HCT116 (cell line): ENCODE data around the gene CCDC70. TPM values are rescaled to one million over a fixed set of nuclear protein-coding genes. Genes with fewer than 3 reads are reported as not detected.
"Not testable (repeated sequence)": the region's sequence is repeated elsewhere in the genome, so short reads cannot be mapped to it uniquely, and the experiment has no call there.

Experiments used
- ATAC-seq: fragments of 200-7000 bp; cut with Tn5 transposase; 2 replicates; pipeline ENCODE4 v1.9.1; 2020; ENCODE audit warnings: mild to moderate bottlenecking, moderate library complexity
- BruUV-seq: library from RNA; stranded (reverse); fragments of 400-500 nt; replicated peaks from 2 replicates; lab custom pipeline; 2021; lab: Mats Ljungman, UMichigan
- CTCF ChIA-PET: fragments of 300-600 bp; sonication (Branson Sonifier 250); formaldehyde crosslinking; loops from one replicate; lab custom pipeline; 2021; ENCODE audit warnings: antibody characterized with exemption; lab: Charles Lee
- POLR2A ChIA-PET: fragments of 300-600, 350-600 bp; sonication (Branson Sonifier 250); formaldehyde crosslinking; loops from one replicate; lab custom pipeline; 2021; ENCODE audit warnings: antibody characterized with exemption; lab: Charles Lee
- RAD21 ChIA-PET, 2 experiments: fragments of 300-600 bp; sonication (Branson Sonifier 250); formaldehyde crosslinking; loops; one replicate each; lab custom pipeline; 2023; ENCODE audit warnings: low total read pairs in 2 of 2; ENCODE audit not compliant: uncharacterized antibody in 2 of 2, unreplicated experiment in 2 of 2, low non-redundant PET in 1 of 2; lab: Charles Lee
- DNase-seq: peaks from one replicate; pipeline ENCODE4 v3.0.0-alpha.2; 2010; ENCODE audit warnings: low read depth, low spot score
- H2AFZ ChIP-seq: fragments of 200-600 bp; shearing (Covaris generic), sonication (generic); 2 replicates; pipeline ENCODE4 v1.6.1; 2017; ENCODE audit warnings: low read depth, mixed run types, mixed read lengths, antibody characterized with exemption, low read length; ENCODE audit not compliant: poor library complexity, severe bottlenecking
- H3K27ac ChIP-seq: 2 replicates; pipeline ENCODE4 v1.5.1; 2012; ENCODE audit warnings: low read depth, low read length
- H3K27me3 ChIP-seq: fragments of 200-600 bp; sonication (generic); 2 replicates; pipeline ENCODE4 v1.6.1; 2016; ENCODE audit warnings: mixed run types, low read length, mixed read lengths; ENCODE audit not compliant: insufficient read depth
- H3K36me3 ChIP-seq, 2 experiments: fragments of 200-500 bp in 1 of 2; fragments of 200-600 bp in 1 of 2; sonication (Bioruptor generic) in 1 of 2; sonication (generic) in 1 of 2; 2 replicates each; pipeline versions ENCODE4 v1.5.1 to v1.6.1; 2014 to 2016; ENCODE audit warnings: low read length in 2 of 2, inconsistent platforms in 1 of 2, mixed read lengths in 1 of 2, mixed run types in 1 of 2; ENCODE audit not compliant: insufficient read depth in 2 of 2, control insufficient read depth in 1 of 2
- H3K4me1 ChIP-seq, 2 experiments: fragments of 200-600 bp in 1 of 2; sonication (generic) in 1 of 2; 2 replicates each; pipeline versions ENCODE4 v1.5.1 to v1.6.1; 2012 to 2017; ENCODE audit warnings: low read length in 2 of 2, inconsistent platforms in 1 of 2, mild to moderate bottlenecking in 1 of 2, mixed read lengths in 1 of 2, mixed run types in 1 of 2, moderate library complexity in 1 of 2; ENCODE audit not compliant: insufficient read depth in 2 of 2, control insufficient read depth in 1 of 2
- H3K4me2 ChIP-seq: fragments of 200-600 bp; sonication (generic); 2 replicates; pipeline ENCODE4 v1.6.1; 2017; ENCODE audit warnings: mixed run types, low read length, mixed read lengths
- H3K4me3 ChIP-seq, 2 experiments: fragments of 200-600 bp in 1 of 2; sonication (generic) in 1 of 2; replicated peaks in 1 of 2; 2 replicates each; pipeline ENCODE4 v1.5.1; 2011 to 2016; ENCODE audit warnings: low read length in 2 of 2, control low read depth in 1 of 2, low read depth in 1 of 2, mild to moderate bottlenecking in 1 of 2, mixed read lengths in 1 of 2, mixed run types in 1 of 2
- H3K79me2 ChIP-seq: fragments of 200-600 bp; sonication (generic); 2 replicates; pipeline ENCODE4 v1.6.1; 2017; ENCODE audit warnings: mild to moderate bottlenecking, mixed run types, low read length, moderate library complexity, mixed read lengths; ENCODE audit not compliant: insufficient read depth
- H3K9ac ChIP-seq: fragments of 200-600 bp; sonication (generic); 2 replicates; pipeline ENCODE4 v1.6.1; 2016; ENCODE audit warnings: low read length, mixed read lengths
- H3K9me2 ChIP-seq: fragments of 200-600 bp; sonication (generic), shearing (Covaris generic); 2 replicates; pipeline ENCODE4 v1.6.1; 2017; ENCODE audit warnings: mixed run types, mild to moderate bottlenecking, moderate library complexity; ENCODE audit not compliant: insufficient read depth
- H3K9me3 ChIP-seq, 2 experiments: fragments of 200-500 bp in 1 of 2; fragments of 200-600 bp in 1 of 2; sonication (Bioruptor generic) in 1 of 2; sonication (generic) in 1 of 2; 2 replicates each; pipeline ENCODE4 v1.6.1; 2014 to 2017; ENCODE audit warnings: low read length in 2 of 2, mixed read lengths in 2 of 2, inconsistent platforms in 1 of 2, low read depth in 1 of 2, mild to moderate bottlenecking in 1 of 2, mixed run types in 1 of 2, moderate library complexity in 1 of 2; ENCODE audit not compliant: control insufficient read depth in 1 of 2, insufficient read depth in 1 of 2
- H4K20me1 ChIP-seq: fragments of 200-600 bp; sonication (generic), shearing (Covaris generic); 2 replicates; pipeline ENCODE4 v1.6.1; 2017; ENCODE audit warnings: mixed run types, mild to moderate bottlenecking, moderate library complexity; ENCODE audit not compliant: insufficient read depth
- ATF3 ChIP-seq: IDR thresholded peaks from 2 replicates; pipeline ENCODE4 v1.6.1; 2012
- CBX3 ChIP-seq: IDR thresholded peaks from 2 replicates; pipeline ENCODE4 v1.6.1; 2012; ENCODE audit warnings: low read depth
- CEBPB ChIP-seq: IDR thresholded peaks from 2 replicates; pipeline ENCODE4 v1.6.1; 2012; ENCODE audit warnings: low read depth
- CTCF ChIP-seq, 3 experiments: fragments of 200-600 bp in 1 of 3; sonication (generic) in 1 of 3; IDR thresholded peaks in 2 of 3; conservative IDR thresholded peaks in 1 of 3; 2 replicates each; pipeline ENCODE4 v1.5.1; 2012 to 2017; ENCODE audit warnings: low read depth in 2 of 3, low read length in 2 of 3, antibody characterized with exemption in 1 of 3, borderline replicate concordance in 1 of 3, control low read depth in 1 of 3, mild to moderate bottlenecking in 1 of 3, mixed read lengths in 1 of 3, mixed run types in 1 of 3, moderate library complexity in 1 of 3; ENCODE audit not compliant: insufficient read depth in 1 of 3
- EGR1 ChIP-seq: IDR thresholded peaks from 2 replicates; pipeline ENCODE4 v1.6.1; 2012; ENCODE audit warnings: low read depth
- ELF1 ChIP-seq: IDR thresholded peaks from 2 replicates; pipeline ENCODE4 v1.6.1; 2012; ENCODE audit warnings: low read depth, borderline replicate concordance
- EZH2 ChIP-seq: fragments of 200-600 bp; sonication (generic); IDR thresholded peaks from 2 replicates; pipeline ENCODE4 v1.6.1; 2017; ENCODE audit warnings: antibody characterized with exemption, mixed run types
- EZH2phosphoT487 ChIP-seq: fragments of 200-600 bp; IDR thresholded peaks from 2 replicates; pipeline ENCODE4 v1.6.1; 2018; ENCODE audit warnings: antibody characterized with exemption, borderline replicate concordance
- FOSL1 ChIP-seq: IDR thresholded peaks from 2 replicates; pipeline ENCODE4 v1.6.1; 2012; ENCODE audit warnings: low read depth
- POLR2AphosphoS5 ChIP-seq: IDR thresholded peaks from 2 replicates; pipeline ENCODE4 v1.6.1; 2011; ENCODE audit warnings: mild to moderate bottlenecking, low read depth, low read length, moderate library complexity
- RAD21 ChIP-seq: IDR thresholded peaks from 2 replicates; pipeline ENCODE4 v1.6.1; 2012; ENCODE audit warnings: low read depth, mild to moderate bottlenecking
- SIN3A ChIP-seq: IDR thresholded peaks from 2 replicates; pipeline ENCODE4 v1.6.1; 2012; ENCODE audit warnings: low read depth
- SP1 ChIP-seq: IDR thresholded peaks from 2 replicates; pipeline ENCODE4 v1.6.1; 2012; ENCODE audit warnings: low read depth
- SRF ChIP-seq: IDR thresholded peaks from 2 replicates; pipeline ENCODE4 v1.6.1; 2012; ENCODE audit warnings: low read depth
- TCF7L2 ChIP-seq: IDR thresholded peaks from 2 replicates; pipeline ENCODE4 v1.7.0; 2011; ENCODE audit warnings: borderline replicate concordance, inconsistent platforms; ENCODE audit not compliant: insufficient read depth, insufficient read length; ENCODE audit errors: extremely low read depth
- ZBTB33 ChIP-seq: IDR thresholded peaks from 2 replicates; pipeline ENCODE4 v1.6.1; 2011; ENCODE audit warnings: mild to moderate bottlenecking, low read length, moderate library complexity; ENCODE audit not compliant: insufficient replicate concordance; ENCODE audit errors: extremely low read depth
- ZNF274 ChIP-seq: fragments of 200-500 bp; sonication (Bioruptor generic); IDR thresholded peaks from 2 replicates; pipeline ENCODE4 v1.6.1; 2014; ENCODE audit warnings: mild to moderate bottlenecking, low read depth, low read length, inconsistent platforms
- intact Hi-C: fragments of 100-400 bp; cut with micrococcal nuclease; formaldehyde crosslinking; loops from 2 replicates; pipeline ENCODE4 v1.10.0; 2022
- total RNA-seq: library from RNA; stranded (reverse); gene quantifications from one replicate; pipeline ENCODE4 v1.2.1, GENCODE V29; 2021; ENCODE audit not compliant: unreplicated experiment

CCDC70 gene
- total RNA-seq, 1 experiment from 2014 or later, result not detected

- CTCF ChIA-PET, result no interaction called here
- H2AFZ ChIP-seq, result no peak overlapping the region
- H4K20me1 ChIP-seq, result no peaks in the 10 kb centered on the region
- no peaks in the 10 kb centered on the region for H3K9me3 ChIP-seq
- RAD21 ChIA-PET, result no interaction called here
- no peak overlapping the region for H3K27ac ChIP-seq
- no peak overlapping the region for H3K9ac ChIP-seq
- H3K79me2 ChIP-seq, result no peaks in the 10 kb centered on the region
- no peaks in the 10 kb centered on the region for H3K4me1 ChIP-seq
- H3K4me3 ChIP-seq, result no peak overlapping the region
- BruUV-seq, result no TSS peak
- intact Hi-C loops, result no loop called here
- 0 out of 2 replicates have a peak, but pooled peaks cover 2% of the 10 kb centered on the region for H3K27me3 ChIP-seq
- POLR2A ChIA-PET, result no interaction called here
- ATAC-seq (no peak), DNase-seq (no peak)
- no peaks in the 10 kb centered on the region for H3K9me2 ChIP-seq
- TF ChIP-seq EZH2phosphoT487 (no peak), TCF7L2 (no peak), ATF3 (no peak), ELF1 (no peak), EZH2 (no peak), FOSL1 (no peak), CTCF (IDR thresholded peaks at IDR 0.05 in 2 of 3, conservative IDR thresholded peaks at IDR 0.05 in 1 of 3; ENCODE audit: borderline replicate concordance in 1 of 3, insufficient read depth in 1 of 3, low read depth in 2 of 3, low read length in 2 of 3) (no peak), CBX3 (no peak), ZNF274 (no peak), POLR2AphosphoS5 (no peak), EGR1 (no peak), SP1 (no peak), CEBPB (no peak), ZBTB33 (no peak), SIN3A (no peak), RAD21 (no peak), SRF (no peak)
- H3K36me3 ChIP-seq, result no peaks in the 10 kb centered on the region
- H3K4me2 ChIP-seq, result no peak overlapping the region
These were observed 45.4 kb downstream of the CCDC70 start for GRCh38 chr13:51907040-51907732.

GRCh38 chr13:51909265-51909664, 47.5 kb downstream of the CCDC70 start:
- H3K4me2 ChIP-seq, H2AFZ ChIP-seq, H4K20me1 ChIP-seq, POLR2A ChIA-PET, ATAC-seq, H3K4me1 ChIP-seq, H3K9ac ChIP-seq, CTCF ChIA-PET, intact Hi-C loops, H3K27me3 ChIP-seq, DNase-seq, H3K9me3 ChIP-seq, RAD21 ChIA-PET, H3K4me3 ChIP-seq, H3K36me3 ChIP-seq, BruUV-seq, H3K27ac ChIP-seq, H3K79me2 ChIP-seq, H3K9me2 ChIP-seq: not testable (repeated sequence)
